Astrocyte (in vitro differentiated cells and primary cell): ENCODE measurements around the gene UBE2J2. TPM values are rescaled to one million over a fixed set of nuclear protein-coding genes. Genes with fewer than 3 reads are reported as not detected.

Source experiments
- DNase-seq: peaks from one replicate; pipeline ENCODE4 v3.0.0-alpha.2; 2010; ENCODE audit warnings: low read depth
- FAIRE-seq: peaks from 2 replicates; lab custom pipeline; 2011; peaks lifted over from hg19 to GRCh38; lab: Jason Lieb, UNC
- H2AFZ ChIP-seq: 2 replicates; pipeline ENCODE4 v1.6.0; 2012; ENCODE audit warnings: low read depth, low read length, inconsistent platforms
- H3K27ac ChIP-seq: 2 replicates; pipeline ENCODE4 v1.5.1; 2011; ENCODE audit warnings: low read depth, low read length, inconsistent platforms
- H3K27me3 ChIP-seq: 2 replicates; pipeline ENCODE4 v1.6.0; 2011; ENCODE audit warnings: low read length, inconsistent platforms; ENCODE audit not compliant: insufficient read depth
- H3K36me3 ChIP-seq: 2 replicates; pipeline ENCODE4 v1.5.1; 2011; ENCODE audit warnings: low read length, inconsistent platforms; ENCODE audit not compliant: insufficient read depth
- H3K4me1 ChIP-seq: 2 replicates; pipeline ENCODE4 v1.5.1; 2011; ENCODE audit warnings: low read length, inconsistent platforms; ENCODE audit not compliant: insufficient read depth
- H3K4me2 ChIP-seq: 2 replicates; pipeline ENCODE4 v1.6.0; 2012; ENCODE audit warnings: low read length, inconsistent platforms
- H3K4me3 ChIP-seq: 2 replicates; pipeline ENCODE4 v1.5.1; 2011; ENCODE audit warnings: low read depth, mild to moderate bottlenecking, low read length, inconsistent platforms; ENCODE audit not compliant: insufficient read depth
- H3K79me2 ChIP-seq: 2 replicates; pipeline ENCODE4 v1.6.0; 2012; ENCODE audit warnings: mild to moderate bottlenecking, low read length, inconsistent platforms; ENCODE audit not compliant: insufficient read depth
- H3K9ac ChIP-seq: 2 replicates; pipeline ENCODE4 v1.6.0; 2012; ENCODE audit warnings: mild to moderate bottlenecking, low read length, inconsistent platforms
- H3K9me3 ChIP-seq: 2 replicates; pipeline ENCODE4 v1.5.1; 2012; ENCODE audit warnings: low read depth, mild to moderate bottlenecking, low read length, inconsistent platforms; ENCODE audit not compliant: insufficient read depth
- H4K20me1 ChIP-seq: 2 replicates; pipeline ENCODE4 v1.6.0; 2012; ENCODE audit warnings: low read length, inconsistent platforms; ENCODE audit not compliant: insufficient read depth
- H3K27ac Mint-ChIP-seq: one replicate; pipeline ENCODE4 v1.8.0; 2021; ENCODE audit warnings: mild to moderate bottlenecking, mixed read lengths; ENCODE audit not compliant: unreplicated experiment
- H3K27me3 Mint-ChIP-seq: one replicate; pipeline ENCODE4 v1.8.0; 2021; ENCODE audit warnings: low read depth, mixed read lengths; ENCODE audit not compliant: unreplicated experiment
- H3K36me3 Mint-ChIP-seq: one replicate; pipeline ENCODE4 v1.8.0; 2021; ENCODE audit warnings: low read depth, mixed read lengths; ENCODE audit not compliant: unreplicated experiment
- H3K4me1 Mint-ChIP-seq: one replicate; pipeline ENCODE4 v1.8.0; 2021; ENCODE audit warnings: low read depth, mixed read lengths; ENCODE audit not compliant: unreplicated experiment
- H3K4me3 Mint-ChIP-seq: one replicate; pipeline ENCODE4 v1.8.0; 2021; ENCODE audit warnings: mild to moderate bottlenecking, moderate library complexity, mixed read lengths; ENCODE audit not compliant: unreplicated experiment
- H3K9me3 Mint-ChIP-seq: one replicate; pipeline ENCODE4 v1.8.0; 2021; ENCODE audit warnings: mild to moderate bottlenecking, mixed read lengths; ENCODE audit not compliant: unreplicated experiment
- EZH2 ChIP-seq: IDR thresholded peaks from 2 replicates; pipeline ENCODE4 v1.6.1; 2012; ENCODE audit warnings: mild to moderate bottlenecking, low read length, inconsistent platforms; ENCODE audit not compliant: insufficient read depth
- total RNA-seq: library from RNA; stranded (reverse); gene quantifications from 2 replicates; pipeline ENCODE4 v1.2.1, GENCODE V29; 2021
- TF ChIP-seq, protein P1 (sequence below): IDR thresholded peaks from 2 replicates; pipeline ENCODE4 v1.5.1; 2011; ENCODE audit warnings: low read depth, mild to moderate bottlenecking, inconsistent platforms, low read length, moderate library complexity; ENCODE audit not compliant: insufficient read depth

UBE2J2 gene
- total RNA-seq, 1 donor from 2014 or later = 67.4 TPM

DNA sequence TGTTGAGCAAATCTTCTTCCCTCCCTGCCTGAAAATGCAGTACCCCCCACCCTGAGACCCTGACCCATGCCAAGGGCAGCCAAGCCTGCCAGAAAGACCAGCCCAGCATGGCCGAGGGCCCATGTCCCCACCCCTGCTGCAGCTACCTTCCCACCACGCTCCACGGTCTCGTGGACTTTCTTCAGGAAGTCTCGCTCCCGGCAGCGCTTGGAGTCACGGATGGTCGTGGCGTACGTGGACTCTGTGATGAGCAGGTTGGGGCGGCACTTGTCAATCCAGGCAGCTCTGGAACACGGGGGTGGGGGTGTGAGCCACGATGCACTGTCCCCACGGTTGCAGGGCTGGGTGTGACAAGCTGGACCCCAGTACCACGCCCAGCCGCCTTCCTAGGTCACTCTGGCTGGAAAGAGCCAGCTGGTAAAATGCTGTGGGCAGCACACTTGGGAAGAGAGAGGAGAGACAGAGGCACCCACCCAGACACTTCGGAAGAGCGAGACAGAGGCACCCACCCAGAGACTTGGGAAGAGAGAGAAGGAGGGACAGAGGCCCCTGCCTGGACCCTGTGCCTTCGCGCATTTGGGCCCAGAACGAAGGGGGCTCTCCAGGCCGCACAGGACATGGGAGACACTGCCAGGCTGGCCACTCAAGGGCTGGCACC lies 41.2 kb upstream of the UBE2J2 start:
- H3K79me2 ChIP-seq = peaks cover 59% of the 10 kb centered on the region
- Mint-ChIP-seq H3K36me3 (peaks cover 14% of the 10 kb centered on the region), H3K27me3 (no peaks in the 10 kb centered on the region), H3K27ac (peak overlapping the region; percentile 75), H3K9me3 (no peaks in the 10 kb centered on the region), H3K4me3 (no peak overlapping the region), H3K4me1 (peaks cover 14% of the 10 kb centered on the region)
- H3K4me3 ChIP-seq = no peak overlapping the region
- no peak for TF ChIP-seq EZH2
- TF ChIP-seq, protein P1, sequence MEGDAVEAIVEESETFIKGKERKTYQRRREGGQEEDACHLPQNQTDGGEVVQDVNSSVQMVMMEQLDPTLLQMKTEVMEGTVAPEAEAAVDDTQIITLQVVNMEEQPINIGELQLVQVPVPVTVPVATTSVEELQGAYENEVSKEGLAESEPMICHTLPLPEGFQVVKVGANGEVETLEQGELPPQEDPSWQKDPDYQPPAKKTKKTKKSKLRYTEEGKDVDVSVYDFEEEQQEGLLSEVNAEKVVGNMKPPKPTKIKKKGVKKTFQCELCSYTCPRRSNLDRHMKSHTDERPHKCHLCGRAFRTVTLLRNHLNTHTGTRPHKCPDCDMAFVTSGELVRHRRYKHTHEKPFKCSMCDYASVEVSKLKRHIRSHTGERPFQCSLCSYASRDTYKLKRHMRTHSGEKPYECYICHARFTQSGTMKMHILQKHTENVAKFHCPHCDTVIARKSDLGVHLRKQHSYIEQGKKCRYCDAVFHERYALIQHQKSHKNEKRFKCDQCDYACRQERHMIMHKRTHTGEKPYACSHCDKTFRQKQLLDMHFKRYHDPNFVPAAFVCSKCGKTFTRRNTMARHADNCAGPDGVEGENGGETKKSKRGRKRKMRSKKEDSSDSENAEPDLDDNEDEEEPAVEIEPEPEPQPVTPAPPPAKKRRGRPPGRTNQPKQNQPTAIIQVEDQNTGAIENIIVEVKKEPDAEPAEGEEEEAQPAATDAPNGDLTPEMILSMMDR = no peak
- peaks cover 78% of the 10 kb centered on the region for H4K20me1 ChIP-seq
- no peak overlapping the region for H3K9ac ChIP-seq
- no peaks in the 10 kb centered on the region for H3K27me3 ChIP-seq
- DNase-seq (no peak), FAIRE-seq (no peak)
- H2AFZ ChIP-seq = no peak overlapping the region
- H3K36me3 ChIP-seq = peaks cover 14% of the 10 kb centered on the region
- peaks cover 12% of the 10 kb centered on the region for H3K4me1 ChIP-seq
- no peaks in the 10 kb centered on the region for H3K9me3 ChIP-seq
- no peak overlapping the region for H3K4me2 ChIP-seq
- H3K27ac ChIP-seq = no peak overlapping the region

DNA sequence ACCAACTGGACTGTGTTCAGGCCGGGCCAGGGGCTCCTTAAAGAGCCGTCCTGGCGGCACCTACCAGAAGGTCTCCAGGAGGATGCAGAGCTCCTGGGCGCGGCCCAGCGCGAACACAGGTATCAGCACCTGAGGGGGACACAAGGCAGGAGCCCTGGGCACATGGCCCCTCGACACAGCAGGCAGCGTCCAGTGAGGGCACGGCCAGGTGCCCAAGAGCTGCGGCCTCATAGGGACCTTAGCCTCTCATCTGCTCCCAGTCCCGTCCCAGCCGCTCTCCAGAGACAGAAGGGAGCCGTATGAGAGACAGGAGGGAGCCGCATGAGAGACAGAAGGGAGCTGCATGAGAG lies 40.6 kb upstream of the UBE2J2 start:
- Mint-ChIP-seq H3K4me3 (no peak overlapping the region), H3K9me3 (no peaks in the 10 kb centered on the region), H3K27me3 (no peaks in the 10 kb centered on the region), H3K36me3 (peaks cover 11% of the 10 kb centered on the region), H3K27ac (no peak overlapping the region), H3K4me1 (peaks cover 14% of the 10 kb centered on the region)
- Histone ChIP-seq H3K9ac (no peak overlapping the region), H3K4me3 (no peak overlapping the region), H3K9me3 (no peaks in the 10 kb centered on the region), H3K27me3 (no peaks in the 10 kb centered on the region), H3K4me2 (no peak overlapping the region), H4K20me1 (peaks cover 77% of the 10 kb centered on the region), H3K27ac (no peak overlapping the region), H3K79me2 (peaks cover 59% of the 10 kb centered on the region), H2AFZ (no peak overlapping the region), H3K36me3 (peaks cover 14% of the 10 kb centered on the region), H3K4me1 (peaks cover 18% of the 10 kb centered on the region)
- TF ChIP-seq, protein P1 = no peak
- TF ChIP-seq EZH2 = no peak
- DNase-seq = no peak
- no peak for FAIRE-seq

DNA sequence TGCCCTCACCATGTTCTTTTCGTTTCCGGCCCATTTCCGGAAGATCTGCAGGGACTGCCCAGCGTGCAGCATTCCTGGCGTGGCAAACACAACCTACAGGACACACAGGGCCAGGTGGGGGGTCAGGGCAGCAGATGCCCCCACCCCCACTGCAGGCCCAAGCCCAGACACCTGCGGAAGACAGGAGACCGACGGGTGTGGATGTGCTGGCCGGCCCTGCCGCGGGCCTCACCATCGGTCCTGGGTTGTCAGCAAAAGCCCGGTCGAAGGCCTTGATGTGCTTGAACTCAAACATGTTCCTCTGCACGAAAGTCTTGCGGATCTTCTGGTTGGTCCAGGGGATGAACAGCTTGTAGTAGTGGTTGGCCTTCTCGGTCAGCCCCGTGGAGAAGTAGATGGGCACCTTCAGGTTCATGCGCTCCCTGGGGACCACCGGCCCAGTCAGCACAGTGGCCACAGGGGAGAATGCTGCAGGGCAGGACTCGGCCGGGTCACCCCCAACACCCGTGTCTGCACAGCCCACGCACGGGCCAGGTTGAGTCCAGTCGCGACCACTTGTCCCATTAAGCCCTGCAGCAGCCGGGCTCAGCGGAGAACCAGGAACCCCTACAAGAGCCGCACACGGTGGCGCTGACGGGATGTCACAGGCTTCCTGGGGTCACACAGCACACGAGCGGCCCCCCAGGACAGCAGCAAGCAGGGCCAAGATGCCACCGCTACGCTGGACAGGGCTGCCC lies 40.0 kb upstream of the UBE2J2 start:
- Histone ChIP-seq H3K27me3 (no peaks in the 10 kb centered on the region), H4K20me1 (peaks cover 71% of the 10 kb centered on the region), H3K27ac (no peak overlapping the region), H3K4me2 (no peak overlapping the region), H3K9ac (no peak overlapping the region), H3K4me1 (peaks cover 21% of the 10 kb centered on the region), H3K9me3 (no peaks in the 10 kb centered on the region), H3K79me2 (peaks cover 59% of the 10 kb centered on the region), H3K36me3 (peaks cover 14% of the 10 kb centered on the region), H2AFZ (no peak overlapping the region), H3K4me3 (no peak overlapping the region)
- DNase-seq (no peak), FAIRE-seq (no peak)
- no peaks in the 10 kb centered on the region for H3K27me3 Mint-ChIP-seq
- H3K4me1 Mint-ChIP-seq = peaks cover 13% of the 10 kb centered on the region
- TF ChIP-seq EZH2 = no peak
- H3K4me3 Mint-ChIP-seq = peak overlapping the region; percentile 54
- no peaks in the 10 kb centered on the region for H3K9me3 Mint-ChIP-seq
- peak overlapping the region; percentile 18 for H3K27ac Mint-ChIP-seq
- H3K36me3 Mint-ChIP-seq = peaks cover 9% of the 10 kb centered on the region
